Gastrocnemius medialis (tissue), 4 donors: ENCODE measurements around the gene GALNT7. TPM values are rescaled to one million over a fixed set of nuclear protein-coding genes. Genes with fewer than 3 reads are reported as not detected.

Experiments used
- ATAC-seq, 2 donors: fragments of 150-250 bp; one replicate each; pipeline ENCODE4 v1.9.1; 2016
- DNase-seq, 2 donors: peaks; one replicate each; pipeline ENCODE4 v3.0.0-alpha.2; 2019
- H3K27ac ChIP-seq, 4 donors: fragments of 200-600 bp; sonication (generic); 1 replicate in 1 of 4; 2 replicates in 3 of 4; pipeline ENCODE4 v1.5.1; 2016 to 2018; ENCODE audit warnings: mild to moderate bottlenecking in 2 of 4, moderate library complexity in 1 of 4
- H3K27me3 ChIP-seq, 3 donors: fragments of 200-600 bp; sonication (generic) in 2 of 3; 1 replicate in 1 of 3; 2 replicates in 2 of 3; pipeline versions ENCODE4 v1.5.1 to v1.6.0; 2016 to 2019; ENCODE audit warnings: mild to moderate bottlenecking in 1 of 3, moderate library complexity in 1 of 3
- H3K36me3 ChIP-seq, 2 donors: fragments of 200-600 bp; sonication (generic) in 1 of 2; one replicate each; pipeline ENCODE4 v1.5.1; 2017 to 2018
- H3K4me1 ChIP-seq, 2 donors: fragments of 200-600 bp; sonication (generic) in 1 of 2; one replicate each; pipeline ENCODE4 v1.5.1; 2016 to 2017; ENCODE audit warnings: mild to moderate bottlenecking in 2 of 2
- H3K4me3 ChIP-seq, 4 donors: fragments of 200-600 bp; sonication (generic) in 3 of 4; 1 replicate in 1 of 4; 2 replicates in 3 of 4; pipeline ENCODE4 v1.5.1; 2016 to 2019; ENCODE audit warnings: mild to moderate bottlenecking in 2 of 4
- H3K9me3 ChIP-seq, 3 donors: fragments of 200-600 bp; sonication (generic) in 2 of 3; 1 replicate in 1 of 3; 2 replicates in 2 of 3; pipeline ENCODE4 v1.5.1; 2016 to 2019
- CTCF ChIP-seq, 5 experiments: fragments of 450-650 bp in 3 of 5; fragments of 200-600 bp in 2 of 5; sonication (generic) in 2 of 5; IDR thresholded peaks in 4 of 5; conservative IDR thresholded peaks in 1 of 5; 1 replicate in 4 of 5; 2 replicates in 1 of 5; pipeline ENCODE4 v1.5.1; 2016 to 2019; ENCODE audit warnings: antibody characterized with exemption in 5 of 5, mild to moderate bottlenecking in 3 of 5, moderate library complexity in 3 of 5
- POLR2A ChIP-seq, 2 donors: fragments of 450-650 bp; IDR thresholded peaks; one replicate each; pipeline ENCODE4 v1.6.1; 2017; ENCODE audit warnings: antibody characterized with exemption in 2 of 2, mild to moderate bottlenecking in 2 of 2, moderate library complexity in 2 of 2
- in situ Hi-C, 4 donors: fragments of 200-750 bp; cut with MboI; loops; one replicate each; pipeline versions ENCODE4 v1.15.0 to v1.8.0; 2017; ENCODE audit warnings: low sequenced_read_pairs in 4 of 4
- intact Hi-C: fragments of 100-400 bp; cut with DNase I; formaldehyde crosslinking; loops from one replicate; pipeline ENCODE4 v1.15.1; 2023; ENCODE audit warnings: low total_unique reads
- total RNA-seq, 4 donors: library from RNA; depleted of rRNA; stranded (reverse); fragments of >200 nt; gene quantifications; one replicate each; pipeline versions ENCODE4 v1.1.0 to v1.2.3, GENCODE V29; 2016

The GALNT7 gene
- total RNA-seq, 4 donors from 2014 or later: 0.91 to 2.8 (median 1.1) TPM

- H3K4me3 ChIP-seq: no peak overlapping the region
- H3K27me3 ChIP-seq: peaks cover 0 to 2% (median 0%) of the 10 kb centered on the region in 3 donors
- DNase-seq: peak; percentile 27 to 30
- in situ Hi-C loops: loop anchor here (5.0 to 10.0 kb wide), 4 partner anchors 231 to 253 kb away; no protein-coding TSS in a partner anchor
- intact Hi-C loops: loop anchor here (1.0 to 5.0 kb wide), 3 partner anchors 91 to 245 kb away; partner anchors contain the start of gene GALNT7
- ATAC-seq: peak; percentile 74 to 75
- peaks cover 0 to 1% of the 10 kb centered on the region in 2 donors for H3K4me1 ChIP-seq
- no peak overlapping the region for H3K27ac ChIP-seq
- TF ChIP-seq CTCF (IDR thresholded peaks at IDR 0.05 in 4 of 5, conservative IDR thresholded peaks at IDR 0.05 in 1 of 5) (peak; percentile 42 to 75 (median 65)), POLR2A (IDR thresholded peaks at IDR 0.05) (no peak)
- no peaks in the 10 kb centered on the region for H3K9me3 ChIP-seq
- H3K36me3 ChIP-seq: no peaks in the 10 kb centered on the region
These were observed 89.4 kb downstream of the GALNT7 start for GRCh38 chr4:173257732-173258717.

- no peaks in the 10 kb centered on the region for H3K4me1 ChIP-seq
- intact Hi-C loops (loop anchor here (5.0 kb wide), 1 partner anchor 92 kb away; the partner anchor contains the start of gene GALNT7), in situ Hi-C loops (loop anchor here (5.0 to 10.0 kb wide), 4 partner anchors 232 to 254 kb away; no protein-coding TSS in a partner anchor)
These were observed 90.3 kb downstream of the GALNT7 start for GRCh38 chr4:173258866-173259265.

GRCh38 chr4:173259310-173259709 is 90.7 kb downstream of the GALNT7 start:
- intact Hi-C loops: loop anchor here (5.0 kb wide), 1 partner anchor 92 kb away; the partner anchor contains the start of gene GALNT7
- Histone ChIP-seq H3K36me3 (no peaks in the 10 kb centered on the region), H3K4me3 (no peak overlapping the region), H3K4me1 (peaks cover 0 to under 1% of the 10 kb centered on the region in 2 donors), H3K9me3 (no peaks in the 10 kb centered on the region), H3K27ac (no peak overlapping the region), H3K27me3 (peaks cover 0 to 2% (median 0%) of the 10 kb centered on the region in 3 donors)
- ATAC-seq (no peak), DNase-seq (no peak)
- in situ Hi-C loops: loop anchor here (5.0 to 10.0 kb wide), 4 partner anchors 232 to 255 kb away; no protein-coding TSS in a partner anchor
- TF ChIP-seq CTCF (IDR thresholded peaks at IDR 0.05 in 4 of 5, conservative IDR thresholded peaks at IDR 0.05 in 1 of 5) (no peak), POLR2A (IDR thresholded peaks at IDR 0.05) (no peak)

More at GRCh38 chr4:173258866-173259265, 90.3 kb downstream of the GALNT7 start:
- Histone ChIP-seq H3K27ac (no peak overlapping the region), H3K36me3 (no peaks in the 10 kb centered on the region), H3K4me3 (no peak overlapping the region), H3K27me3 (peaks cover 0 to 2% (median 0%) of the 10 kb centered on the region in 3 donors), H3K9me3 (no peaks in the 10 kb centered on the region)
- ATAC-seq (no peak), DNase-seq (no peak)
- TF ChIP-seq POLR2A (IDR thresholded peaks at IDR 0.05) (no peak), CTCF (IDR thresholded peaks at IDR 0.05 in 4 of 5, conservative IDR thresholded peaks at IDR 0.05 in 1 of 5) (no peak)

- Histone ChIP-seq H3K27ac (no peak overlapping the region), H3K9me3 (no peaks in the 10 kb centered on the region), H3K4me1 (peaks cover 0 to 9% of the 10 kb centered on the region in 2 donors), H3K36me3 (no peaks in the 10 kb centered on the region), H3K4me3 (no peak overlapping the region), H3K27me3 (peaks cover 0 to 2% (median 0%) of the 10 kb centered on the region in 3 donors)
- intact Hi-C loops (no loop called here), in situ Hi-C loops (no loop called here)
- ATAC-seq: no peak
- DNase-seq: no peak
- no peak for TF ChIP-seq POLR2A (IDR thresholded peaks at IDR 0.05)
- TF ChIP-seq CTCF (IDR thresholded peaks at IDR 0.05 in 4 of 5, conservative IDR thresholded peaks at IDR 0.05 in 1 of 5): no peak
These were observed 92.4 kb downstream of the GALNT7 start for GRCh38 chr4:173261052-173261451.
